Lung (tissue), 12 donors: ENCODE measurements around the gene ASMTL. TPM values are rescaled to one million over a fixed set of nuclear protein-coding genes. Genes with fewer than 3 reads are reported as not detected.

ENCODE experiments used
- ATAC-seq: fragments of 200-7000 bp; cut with Tn5 transposase; one replicate; pipeline ENCODE4 v1.9.1; 2020; ENCODE audit warnings: moderate number of reproducible peaks; ENCODE audit not compliant: insufficient read depth, low FRiP score
- DNase-seq, 3 donors: peaks; one replicate each; pipeline ENCODE4 v3.0.0-alpha.2; 2013 to 2017
- H3K27ac ChIP-seq, 2 donors: one replicate each; pipeline ENCODE4 v1.5.1; 2013; ENCODE audit warnings: mild to moderate bottlenecking in 2 of 2, moderate library complexity in 2 of 2, control low read depth in 1 of 2, inconsistent platforms in 1 of 2, low read depth in 1 of 2, low read length in 1 of 2
- H3K27me3 ChIP-seq, 3 donors: one replicate each; pipeline ENCODE4 v1.5.1; 2013; ENCODE audit warnings: low read length in 2 of 3; ENCODE audit not compliant: control insufficient read depth in 3 of 3, insufficient read depth in 3 of 3
- H3K36me3 ChIP-seq, 4 donors: one replicate each; pipeline ENCODE4 v1.5.1; 2013; ENCODE audit warnings: low read length in 4 of 4, mild to moderate bottlenecking in 1 of 4, moderate library complexity in 1 of 4; ENCODE audit not compliant: control insufficient read depth in 4 of 4, insufficient read depth in 4 of 4
- H3K4me1 ChIP-seq, 5 donors: one replicate each; pipeline ENCODE4 v1.5.1; 2013; ENCODE audit warnings: low read length in 5 of 5, mild to moderate bottlenecking in 2 of 5, moderate library complexity in 1 of 5; ENCODE audit not compliant: control insufficient read depth in 5 of 5, insufficient read depth in 5 of 5
- H3K4me3 ChIP-seq: one replicate; pipeline ENCODE4 v1.5.1; 2013; ENCODE audit warnings: mild to moderate bottlenecking, control low read depth, moderate library complexity
- H3K9ac ChIP-seq, 2 donors: one replicate each; pipeline ENCODE4 v1.5.1; 2013; ENCODE audit warnings: low read length in 2 of 2, control low read depth in 1 of 2; ENCODE audit not compliant: insufficient read depth in 1 of 2
- H3K9me3 ChIP-seq, 4 donors: one replicate each; pipeline ENCODE4 v1.5.1; 2013; ENCODE audit warnings: low read length in 3 of 4, mild to moderate bottlenecking in 1 of 4, moderate library complexity in 1 of 4; ENCODE audit not compliant: control insufficient read depth in 4 of 4, insufficient read depth in 3 of 4
- CTCF ChIP-seq: IDR thresholded peaks from 2 replicates; pipeline ENCODE4 v1.5.1; 2012; ENCODE audit warnings: mild to moderate bottlenecking; ENCODE audit errors: control extremely low read depth, extremely low read depth
- WGBS, 2 donors: extraction: QIAGEN DNeasy Blood & Tissue Kit; methylation state at CpG; one replicate each; pipeline ENCODE4 v1.1.7; 2013; 5-methylcytosine and 5-hydroxymethylcytosine counted together
- polyA plus RNA-seq, 2 donors: library from polyadenylated mRNA; stranded (reverse); fragments of 200-250 nt; gene quantifications; one replicate each; pipeline ENCODE4 v1.2.1, GENCODE V29; 2013
- total RNA-seq, 2 donors: library from RNA; depleted of rRNA in 1 of 2; stranded (reverse); fragments of >200 nt in 1 of 2; gene quantifications; one replicate each; pipeline ENCODE4 v1.2.1, GENCODE V29; 2014 to 2021
- donor health status: control.
- donor health status: control.
- donor health status: Bipolar disorder and iron deficiency.
- donor health status: healthy.
- donor health status: DM: yes; HTN: yes; CAD: no.

ASMTL gene
- total and polyA plus RNA-seq, 4 donors, result 12.3 to 29.4 (median 21.8) TPM

- 96% methylated on average over 1 of the region's 1 CpG for WGBS, 2 donors
- peaks cover 0 to 5% (median 2%) of the 10 kb centered on the region in 4 donors for H3K9me3 ChIP-seq
- no peaks in the 10 kb centered on the region for H3K36me3 ChIP-seq
- no peak overlapping the region for H3K27ac ChIP-seq
- no peak overlapping the region for H3K9ac ChIP-seq
- H3K4me1 ChIP-seq, result peaks cover 0 to 5% (median 0%) of the 10 kb centered on the region in 5 donors
- H3K27me3 ChIP-seq, result no peaks in the 10 kb centered on the region
- H3K4me3 ChIP-seq, result no peak overlapping the region
- DNase-seq, result no peak
- no peak for ATAC-seq
- no peak for TF ChIP-seq CTCF
Observed at GRCh38 chrX:1488745-1489144, 36.0 kb upstream of the ASMTL start.

- TF ChIP-seq CTCF, result no peak
- 86 to 87% methylated on average over 3 of the region's 3 CpGs for WGBS, 2 donors
- ATAC-seq, result no peak
- no peak overlapping the region for H3K27ac ChIP-seq
- peaks cover 0 to 5% (median 2%) of the 10 kb centered on the region in 4 donors for H3K9me3 ChIP-seq
- H3K4me3 ChIP-seq, result no peak overlapping the region
- no peak overlapping the region for H3K9ac ChIP-seq
- peaks cover 0 to 5% (median 0%) of the 10 kb centered on the region in 5 donors for H3K4me1 ChIP-seq
- H3K27me3 ChIP-seq, result no peaks in the 10 kb centered on the region
- no peaks in the 10 kb centered on the region for H3K36me3 ChIP-seq
- no peak for DNase-seq
Observed at GRCh38 chrX:1488141-1488540, 35.4 kb upstream of the ASMTL start.

GRCh38 chrX:1487401-1487800 is 34.7 kb upstream of the ASMTL start:
- Histone ChIP-seq H3K4me1 (peaks cover 0 to 5% (median 0%) of the 10 kb centered on the region in 5 donors), H3K27me3 (no peaks in the 10 kb centered on the region), H3K4me3 (no peak overlapping the region), H3K9me3 (peaks cover 0 to 5% (median 2%) of the 10 kb centered on the region in 4 donors), H3K9ac (no peak overlapping the region), H3K27ac (peak overlapping the region; percentile 43 to 76), H3K36me3 (no peaks in the 10 kb centered on the region)
- 81 to 90% methylated on average over 5 of the region's 5 CpGs for WGBS, 2 donors
- no peak for ATAC-seq
- TF ChIP-seq CTCF, result no peak
- no peak for DNase-seq
